Stromal cell of bone marrow (primary cell): ENCODE measurements around the gene COX6A1.
A peak's percentile ranks its signal among the peaks of the same experiment; 100 is the strongest.
"Not testable (repeated sequence)": the region's sequence is repeated elsewhere in the genome, so short reads cannot be mapped to it uniquely, and the experiment has no call there.

Experiments
- DNase-seq: peaks from one replicate; pipeline ENCODE4 v3.0.0-alpha.2; 2012; ENCODE audit warnings: low read depth

COX6A1 gene

GRCh38 chr12:120428597-120429229 lies 9.2 kb upstream of the COX6A1 start:
- DNase-seq, result no peak

- DNase-seq, result no peak
Measured at GRCh38 chr12:120429368-120429767, 8.5 kb upstream of the COX6A1 start.

GRCh38 chr12:120432772-120433525 lies 5.0 kb upstream of the COX6A1 start:
- DNase-seq, result no peak

GRCh38 chr12:120438495-120439198 lies 734 bp downstream of the COX6A1 start:
- DNase-seq, result no peak

- DNase-seq, result peak; percentile 12
Measured at GRCh38 chr12:120439646-120440247, 1.8 kb downstream of the COX6A1 start.

GRCh38 chr12:120444676-120445075 lies 6.8 kb downstream of the COX6A1 start:
- no peak for DNase-seq

- DNase-seq, result no peak
Measured at GRCh38 chr12:120445911-120446843, 8.3 kb downstream of the COX6A1 start, which contains the start of the genes GATC and TRIAP1. Gene GATC (plus strand): TSS chr12:120446444. CDS start chr12:120446481, 37 bp downstream. Gene TRIAP1 (minus strand): TSS chr12:120446384. CDS start chr12:120446372, 12 bp downstream.

- not testable (repeated sequence) for DNase-seq
Measured at GRCh38 chr12:120446844-120447178, 8.9 kb downstream of the COX6A1 start.

GRCh38 chr12:120447992-120448391 lies 10.1 kb downstream of the COX6A1 start:
- no peak for DNase-seq

GRCh38 chr12:120452524-120452923 lies 14.6 kb downstream of the COX6A1 start:
- not testable (repeated sequence) for DNase-seq

- DNase-seq, result no peak
Measured at GRCh38 chr12:120453060-120453750, 15.3 kb downstream of the COX6A1 start.

- DNase-seq, result no peak
Measured at GRCh38 chr12:120453977-120454376, 16.1 kb downstream of the COX6A1 start.

- no peak for DNase-seq
Measured at GRCh38 chr12:120455302-120455701, 17.4 kb downstream of the COX6A1 start.

- no peak for DNase-seq
Measured at GRCh38 chr12:120457133-120457532, 19.2 kb downstream of the COX6A1 start.

GRCh38 chr12:120460157-120460556 lies 22.2 kb downstream of the COX6A1 start:
- no peak for DNase-seq

GRCh38 chr12:120462099-120462640 lies 24.3 kb downstream of the COX6A1 start:
- DNase-seq, result no peak

- DNase-seq, result no peak
Measured at GRCh38 chr12:120463712-120464111, 25.8 kb downstream of the COX6A1 start.

GRCh38 chr12:120465756-120466155 lies 27.8 kb downstream of the COX6A1 start:
- DNase-seq, result no peak

GRCh38 chr12:120466560-120467315 lies 28.8 kb downstream of the COX6A1 start:
- no peak for DNase-seq

GRCh38 chr12:120467439-120467838 lies 29.5 kb downstream of the COX6A1 start:
- DNase-seq, result no peak
